Measurements from ENCODE around the gene MEOX1.

DNA sequence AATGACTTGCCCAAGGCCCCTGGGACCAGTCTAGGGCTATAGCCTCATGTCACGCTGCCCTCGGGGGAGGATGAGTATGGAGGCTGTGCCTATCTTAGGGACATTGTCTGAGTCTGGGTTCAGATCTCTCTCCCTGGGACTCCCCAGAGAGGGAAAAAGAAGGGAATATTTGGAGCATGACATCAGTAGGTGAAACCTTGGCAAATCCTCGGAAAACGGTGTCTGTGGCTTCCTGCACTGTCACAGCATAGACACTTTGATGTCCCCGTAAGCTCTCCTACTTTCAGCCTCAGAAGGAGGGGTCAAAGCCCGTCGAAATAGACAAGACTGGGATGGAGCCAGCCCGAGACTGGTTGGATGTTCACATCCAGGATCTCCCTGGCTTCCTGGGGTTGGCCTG is 11.3 kb downstream of the MEOX1 start:
- no peak for TF ChIP-seq HDAC2 (CRISPR knock-in tag; IDR thresholded peaks at IDR 0.05)
- TF ChIP-seq ARHGAP35 (CRISPR knock-in tag; IDR thresholded peaks at IDR 0.05; ENCODE audit: borderline replicate concordance) = no peak
- TF ChIP-seq CHD2 (IDR thresholded peaks at IDR 0.05; ENCODE audit: low read depth, low read length) = no peak
- no peak for TF ChIP-seq CBFB (CRISPR knock-in tag; IDR thresholded peaks at IDR 0.05)
- TF ChIP-seq, protein P1, sequence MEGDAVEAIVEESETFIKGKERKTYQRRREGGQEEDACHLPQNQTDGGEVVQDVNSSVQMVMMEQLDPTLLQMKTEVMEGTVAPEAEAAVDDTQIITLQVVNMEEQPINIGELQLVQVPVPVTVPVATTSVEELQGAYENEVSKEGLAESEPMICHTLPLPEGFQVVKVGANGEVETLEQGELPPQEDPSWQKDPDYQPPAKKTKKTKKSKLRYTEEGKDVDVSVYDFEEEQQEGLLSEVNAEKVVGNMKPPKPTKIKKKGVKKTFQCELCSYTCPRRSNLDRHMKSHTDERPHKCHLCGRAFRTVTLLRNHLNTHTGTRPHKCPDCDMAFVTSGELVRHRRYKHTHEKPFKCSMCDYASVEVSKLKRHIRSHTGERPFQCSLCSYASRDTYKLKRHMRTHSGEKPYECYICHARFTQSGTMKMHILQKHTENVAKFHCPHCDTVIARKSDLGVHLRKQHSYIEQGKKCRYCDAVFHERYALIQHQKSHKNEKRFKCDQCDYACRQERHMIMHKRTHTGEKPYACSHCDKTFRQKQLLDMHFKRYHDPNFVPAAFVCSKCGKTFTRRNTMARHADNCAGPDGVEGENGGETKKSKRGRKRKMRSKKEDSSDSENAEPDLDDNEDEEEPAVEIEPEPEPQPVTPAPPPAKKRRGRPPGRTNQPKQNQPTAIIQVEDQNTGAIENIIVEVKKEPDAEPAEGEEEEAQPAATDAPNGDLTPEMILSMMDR (CRISPR knock-in tag; IDR thresholded peaks at IDR 0.05) = no peak
- no peak for TF ChIP-seq JUN (CRISPR knock-in tag; IDR thresholded peaks at IDR 0.05)
- TF ChIP-seq ZSCAN9 (CRISPR knock-in tag; IDR thresholded peaks at IDR 0.05; ENCODE audit: borderline replicate concordance) = no peak
- TF ChIP-seq ZNF232 (CRISPR knock-in tag; IDR thresholded peaks at IDR 0.05; ENCODE audit: borderline replicate concordance) = no peak
